PC-3 (cell line): Measurements from ENCODE around the gene EPN2.

ENCODE experiments used
- CTCF ChIP-seq: fragments of 300-600 bp; sonication (generic); conservative IDR thresholded peaks from 2 replicates; pipeline ENCODE4 v1.5.1; 2017; ENCODE audit warnings: antibody characterized with exemption, low read depth, mild to moderate bottlenecking, low read length
- EZH2phosphoT487 ChIP-seq: fragments of 300-600 bp; sonication (generic); IDR thresholded peaks from 2 replicates; pipeline ENCODE4 v1.6.1; 2018; ENCODE audit warnings: mild to moderate bottlenecking, antibody characterized with exemption, low read length, borderline replicate concordance

- TF ChIP-seq CTCF (no peak), EZH2phosphoT487 (no peak)
These were observed 97.2 kb downstream of the EPN2 start for GRCh38 chr17:19334331-19334730.
